8988T (cell line): ENCODE measurements around the gene MBD6.

Experiments
- DNase-seq: peaks from one replicate; pipeline ENCODE4 v3.0.0; 2011

MBD6 gene, protein sequence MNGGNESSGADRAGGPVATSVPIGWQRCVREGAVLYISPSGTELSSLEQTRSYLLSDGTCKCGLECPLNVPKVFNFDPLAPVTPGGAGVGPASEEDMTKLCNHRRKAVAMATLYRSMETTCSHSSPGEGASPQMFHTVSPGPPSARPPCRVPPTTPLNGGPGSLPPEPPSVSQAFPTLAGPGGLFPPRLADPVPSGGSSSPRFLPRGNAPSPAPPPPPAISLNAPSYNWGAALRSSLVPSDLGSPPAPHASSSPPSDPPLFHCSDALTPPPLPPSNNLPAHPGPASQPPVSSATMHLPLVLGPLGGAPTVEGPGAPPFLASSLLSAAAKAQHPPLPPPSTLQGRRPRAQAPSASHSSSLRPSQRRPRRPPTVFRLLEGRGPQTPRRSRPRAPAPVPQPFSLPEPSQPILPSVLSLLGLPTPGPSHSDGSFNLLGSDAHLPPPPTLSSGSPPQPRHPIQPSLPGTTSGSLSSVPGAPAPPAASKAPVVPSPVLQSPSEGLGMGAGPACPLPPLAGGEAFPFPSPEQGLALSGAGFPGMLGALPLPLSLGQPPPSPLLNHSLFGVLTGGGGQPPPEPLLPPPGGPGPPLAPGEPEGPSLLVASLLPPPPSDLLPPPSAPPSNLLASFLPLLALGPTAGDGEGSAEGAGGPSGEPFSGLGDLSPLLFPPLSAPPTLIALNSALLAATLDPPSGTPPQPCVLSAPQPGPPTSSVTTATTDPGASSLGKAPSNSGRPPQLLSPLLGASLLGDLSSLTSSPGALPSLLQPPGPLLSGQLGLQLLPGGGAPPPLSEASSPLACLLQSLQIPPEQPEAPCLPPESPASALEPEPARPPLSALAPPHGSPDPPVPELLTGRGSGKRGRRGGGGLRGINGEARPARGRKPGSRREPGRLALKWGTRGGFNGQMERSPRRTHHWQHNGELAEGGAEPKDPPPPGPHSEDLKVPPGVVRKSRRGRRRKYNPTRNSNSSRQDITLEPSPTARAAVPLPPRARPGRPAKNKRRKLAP

DNA sequence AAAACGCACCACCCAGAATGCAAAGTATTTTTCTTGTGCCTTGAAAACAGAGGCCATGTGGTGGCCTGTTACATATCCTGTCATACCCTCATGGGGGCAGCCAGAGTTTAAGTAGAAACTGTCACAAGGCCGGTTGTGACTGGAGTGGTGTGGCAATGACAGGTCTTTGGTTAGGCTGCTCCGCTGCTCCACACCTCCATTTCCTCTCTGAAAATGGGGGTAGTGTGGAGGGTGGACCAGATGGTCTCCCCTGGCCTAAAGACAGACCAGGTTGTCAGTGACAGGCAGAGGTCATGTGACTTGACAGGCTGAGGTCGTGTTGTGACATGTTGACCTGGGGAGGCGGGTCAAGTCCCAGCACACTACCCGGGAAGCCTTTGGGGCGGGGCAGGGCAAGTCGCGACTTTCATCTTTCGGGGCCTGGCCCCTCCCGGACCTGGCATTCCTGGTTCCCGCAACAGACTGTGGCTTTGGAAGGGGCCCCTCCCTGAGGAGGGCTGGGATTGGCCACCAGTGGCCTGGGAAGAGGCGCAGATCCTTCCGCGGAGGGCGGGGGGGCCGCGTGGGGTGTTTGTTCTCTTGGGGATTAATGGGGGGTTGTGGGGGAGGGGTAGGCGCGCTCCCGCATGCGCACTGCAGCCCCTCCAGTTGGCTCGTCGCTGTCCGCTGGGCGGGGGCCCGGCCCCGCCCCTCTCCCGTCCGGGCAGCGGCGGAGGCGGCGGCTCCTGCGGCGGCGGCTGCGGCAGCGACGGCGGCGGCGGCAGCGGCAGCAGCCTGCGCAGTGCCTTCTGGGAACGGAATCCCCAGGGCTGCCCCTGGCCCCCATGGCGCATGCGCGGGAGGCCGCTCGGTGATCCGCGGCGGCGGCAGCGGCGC lies at the start of gene MBD6:
Gene MBD6, plus strand, starts transcription at position 814 of the 876 bp plus-strand sequence. CDS start 1,480 bp downstream, outside the sequence.
- peak; percentile 99 for DNase-seq

DNA sequence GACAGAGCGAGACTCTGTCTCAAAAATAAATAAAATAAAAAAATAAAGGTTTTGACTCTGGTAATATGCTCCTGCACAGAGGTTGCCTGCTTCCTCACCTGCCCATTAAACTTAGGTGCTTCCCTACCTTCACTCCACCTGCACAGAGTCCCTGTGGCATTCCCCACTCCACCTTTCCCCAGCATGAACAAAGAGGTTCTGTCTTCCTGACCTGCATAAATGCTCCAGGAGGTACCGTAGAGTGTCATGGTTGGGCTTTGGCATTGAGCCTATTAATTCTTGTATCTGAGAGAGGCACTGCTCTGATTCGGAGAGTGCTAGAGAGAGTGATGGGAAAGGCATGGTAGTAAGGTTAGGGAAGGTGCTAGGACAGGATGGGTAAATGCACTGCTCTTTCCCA lies 49.2 kb upstream of the MBD6 start:
- no peak for DNase-seq

DNA sequence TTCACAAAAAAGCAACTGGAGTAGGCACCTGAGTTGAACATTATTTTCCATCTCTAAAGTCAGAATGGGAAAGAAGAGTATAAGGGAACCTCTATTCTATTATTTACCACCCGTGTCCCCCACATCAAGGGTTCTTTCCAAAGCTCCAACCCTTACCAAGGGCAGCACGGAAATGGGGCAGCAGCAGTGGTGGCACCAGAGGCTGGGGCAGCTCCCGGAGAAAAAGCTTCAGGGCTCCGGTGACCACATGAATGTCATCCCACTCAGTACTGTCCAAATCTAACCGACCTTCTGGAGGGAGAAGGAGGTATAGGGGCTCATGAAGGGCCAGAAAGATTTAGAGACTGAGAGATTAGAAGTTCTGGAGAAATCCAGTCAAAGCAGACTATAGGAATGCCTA lies 48.7 kb upstream of the MBD6 start:
- DNase-seq = no peak

DNA sequence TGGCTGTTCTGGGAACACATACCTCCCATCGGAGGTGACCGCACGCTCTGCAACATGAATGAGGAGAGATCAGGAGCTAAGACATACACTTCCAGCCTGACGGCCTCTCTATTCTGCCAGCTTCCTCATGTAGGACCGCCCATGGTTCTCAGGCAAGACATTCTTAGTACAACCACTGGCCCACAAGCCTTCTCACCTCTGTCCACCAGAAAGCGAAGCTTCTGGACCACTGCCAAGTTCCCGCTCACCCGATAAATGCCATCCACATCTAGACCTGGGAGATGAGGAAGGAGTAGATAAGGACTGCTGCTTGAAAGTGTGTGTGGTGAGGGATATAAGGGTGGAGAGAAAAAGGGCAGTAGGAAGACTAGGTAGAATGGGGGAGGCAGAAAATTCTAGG lies 48.2 kb upstream of the MBD6 start:
- DNase-seq = no peak

DNA sequence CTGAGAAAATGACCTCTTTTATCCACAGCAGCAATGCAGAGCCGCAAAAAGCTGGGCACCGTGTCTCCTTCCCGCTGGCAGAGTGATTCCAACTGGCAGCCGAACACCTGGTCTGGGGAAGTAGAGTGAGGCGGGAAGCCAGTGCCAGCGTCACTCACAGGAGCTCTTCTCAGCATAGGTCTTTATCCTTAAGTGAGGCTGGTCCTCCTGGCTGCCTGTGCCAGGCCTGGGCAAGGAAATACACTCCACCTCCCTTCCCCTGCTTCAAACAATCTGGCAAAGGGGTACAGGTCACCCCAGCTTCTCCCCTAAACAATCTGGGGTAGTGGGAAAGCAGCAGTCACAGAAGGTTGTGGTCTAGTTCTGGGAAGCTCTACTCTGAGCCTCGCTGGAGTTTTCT lies 47.8 kb upstream of the MBD6 start:
- DNase-seq = no peak

DNA sequence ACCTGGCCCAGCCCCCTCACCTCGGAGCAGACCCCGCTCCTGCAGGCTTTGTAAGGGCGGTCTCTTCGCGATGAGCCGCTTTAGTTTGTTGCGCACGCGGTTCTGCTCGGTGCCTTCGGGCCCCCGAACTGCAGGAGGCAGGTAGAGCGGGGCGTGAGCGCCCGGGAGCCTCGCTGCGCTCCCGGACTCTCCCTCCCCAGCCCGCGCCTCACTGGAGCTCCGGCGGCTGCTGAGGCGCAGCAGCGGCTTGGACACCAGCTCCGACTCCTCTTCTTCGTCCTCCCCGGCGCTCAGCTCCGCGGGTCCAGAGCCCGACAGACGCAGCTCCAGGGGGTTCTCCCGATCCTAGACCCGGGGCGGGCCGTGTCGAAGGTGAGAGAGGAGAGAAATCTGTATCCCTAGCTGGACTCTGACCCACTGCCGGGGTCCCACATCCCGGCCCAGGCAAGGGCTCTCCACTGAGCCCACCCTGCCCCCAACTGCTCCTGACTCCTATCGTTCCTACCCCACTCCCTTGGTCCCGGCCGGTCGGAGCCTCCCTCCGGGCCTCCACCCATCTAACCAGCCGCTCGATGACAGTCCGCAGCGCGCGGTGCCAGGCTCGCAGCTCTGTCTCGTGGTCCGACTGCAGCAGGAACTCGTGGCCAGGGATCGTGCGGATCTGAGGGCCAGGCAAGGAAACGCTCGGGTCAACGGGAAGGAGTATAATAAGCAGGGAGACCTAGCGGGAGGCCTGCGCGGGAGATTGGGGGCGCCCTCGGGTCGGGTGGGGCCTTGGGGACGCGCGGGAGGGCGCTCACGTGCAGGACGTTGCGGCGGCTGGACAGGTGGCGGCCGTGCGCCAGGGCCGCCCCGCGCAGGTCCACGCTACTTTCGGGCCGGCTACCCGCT lies 47.1 kb upstream of the MBD6 start:
- DNase-seq = no peak

DNA sequence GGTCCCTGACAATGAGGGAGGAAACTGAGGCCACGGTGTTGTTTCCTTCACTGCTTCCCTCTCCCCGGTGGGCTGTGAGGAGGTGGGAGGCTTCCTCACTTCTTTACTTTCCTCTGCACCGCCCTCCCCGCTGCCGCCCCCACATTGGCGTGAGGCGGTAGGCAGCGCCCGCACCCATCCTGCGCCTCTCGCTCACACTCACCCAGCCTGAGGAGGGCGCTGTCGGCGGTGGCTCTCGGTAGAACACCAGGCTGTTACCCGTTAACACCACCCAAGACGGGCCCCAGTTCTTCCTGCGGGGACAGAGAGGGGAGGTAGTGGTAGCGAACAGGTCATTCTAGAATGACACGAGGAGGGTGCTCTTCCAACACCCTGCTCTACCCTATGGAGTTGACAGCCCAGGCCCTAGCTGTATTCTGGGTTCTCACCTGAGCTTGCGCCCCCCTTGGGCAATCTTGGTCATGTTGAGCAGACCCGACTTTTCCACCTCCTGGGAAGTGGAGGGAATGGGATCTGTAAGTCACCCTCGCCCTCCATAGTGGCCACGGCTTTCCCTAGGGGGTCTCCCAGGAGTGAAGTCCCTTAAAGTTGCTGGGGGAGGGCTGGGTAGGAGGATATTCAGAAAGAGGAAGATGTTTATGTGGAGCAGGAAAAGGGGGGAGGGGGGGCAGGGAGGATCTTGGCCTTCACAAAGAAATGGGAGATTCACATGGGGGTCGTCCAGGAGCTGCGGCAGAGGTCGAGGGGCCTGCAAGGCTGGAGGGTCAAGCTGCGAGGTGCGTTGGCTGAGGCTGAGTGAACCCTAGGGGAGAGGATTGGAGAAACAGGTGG lies 46.2 kb upstream of the MBD6 start:
- no peak for DNase-seq

DNA sequence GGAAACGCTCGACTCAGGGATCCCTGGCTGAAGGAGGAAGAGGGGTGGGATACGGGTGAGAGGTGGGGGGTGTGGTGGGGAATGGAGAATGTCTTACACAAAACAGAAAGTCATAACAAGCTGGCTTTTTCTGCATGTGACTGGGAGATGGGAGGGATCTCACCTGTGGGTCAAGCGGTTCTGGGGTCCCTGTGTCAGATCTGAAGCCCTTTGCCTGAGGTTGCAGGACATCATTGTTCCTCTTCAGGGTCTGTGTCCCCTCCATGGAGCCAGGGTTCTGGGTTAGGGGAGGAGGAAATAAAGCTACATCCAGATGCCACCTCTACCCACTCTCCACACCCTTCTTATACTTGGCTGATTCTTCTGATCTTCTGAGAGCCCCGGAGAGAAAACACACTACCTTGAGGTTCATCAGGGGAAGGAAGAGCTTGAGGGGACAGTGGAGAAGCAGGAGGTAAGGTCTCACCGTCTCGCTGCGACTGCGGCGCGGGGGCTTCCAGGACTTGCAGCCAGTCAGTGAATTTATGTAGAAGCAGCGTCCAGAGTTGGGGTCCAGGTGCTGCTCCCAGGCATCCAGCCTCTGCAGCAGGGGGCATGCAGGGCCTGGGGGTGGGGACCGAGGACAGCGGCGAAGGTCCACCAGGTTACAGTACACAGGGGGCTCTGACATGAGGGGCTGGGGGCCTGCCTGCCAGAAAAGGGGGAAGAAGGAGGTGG lies 45.5 kb upstream of the MBD6 start:
- DNase-seq = no peak

DNA sequence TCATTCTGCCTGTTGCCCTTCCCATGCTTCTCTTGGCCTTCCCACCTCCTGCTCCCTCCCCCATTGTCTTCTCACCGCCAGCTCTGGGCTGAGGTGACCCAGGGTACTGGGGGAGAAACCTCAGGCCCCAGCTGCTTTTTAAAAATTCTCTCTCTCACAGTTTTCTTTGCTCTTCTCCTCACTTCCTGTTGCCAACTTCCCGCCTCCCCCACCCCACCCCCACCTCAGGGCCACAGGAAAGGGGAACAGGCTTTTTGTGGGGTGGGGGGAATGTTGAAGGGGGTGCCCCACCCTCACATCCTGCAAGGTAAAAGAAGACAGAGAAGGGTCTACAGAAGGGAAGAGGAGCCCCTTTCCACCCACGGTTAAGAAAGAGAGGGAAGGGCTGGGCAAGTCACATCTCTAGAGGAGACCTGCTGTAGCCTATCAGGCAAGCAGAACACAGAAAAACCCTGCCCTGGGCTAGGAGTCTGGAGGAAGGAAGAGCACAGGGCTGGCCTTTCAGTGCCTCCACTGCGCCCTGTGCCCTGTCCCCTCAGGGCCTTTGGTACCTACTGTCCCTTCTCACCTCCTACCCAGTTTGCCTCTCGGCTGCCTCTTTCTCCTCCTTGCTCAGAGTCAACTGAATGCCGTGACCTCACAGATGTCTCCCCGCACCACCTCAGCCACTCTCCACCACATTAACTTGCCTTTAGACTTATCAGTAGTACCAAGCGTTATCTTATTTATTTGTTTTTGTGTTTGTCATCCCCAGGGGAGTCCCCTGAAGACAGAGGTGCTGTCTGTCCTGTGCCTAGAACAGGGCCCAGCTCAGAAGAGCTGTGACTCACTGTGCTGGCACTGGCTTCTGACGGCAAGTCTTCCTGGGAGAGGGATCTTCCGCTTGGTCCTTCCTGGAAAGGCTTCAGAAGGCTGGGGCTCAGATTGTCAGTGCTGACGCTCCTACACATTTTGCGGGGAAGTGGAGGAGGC lies 44.6 kb upstream of the MBD6 start:
- no peak for DNase-seq

DNA sequence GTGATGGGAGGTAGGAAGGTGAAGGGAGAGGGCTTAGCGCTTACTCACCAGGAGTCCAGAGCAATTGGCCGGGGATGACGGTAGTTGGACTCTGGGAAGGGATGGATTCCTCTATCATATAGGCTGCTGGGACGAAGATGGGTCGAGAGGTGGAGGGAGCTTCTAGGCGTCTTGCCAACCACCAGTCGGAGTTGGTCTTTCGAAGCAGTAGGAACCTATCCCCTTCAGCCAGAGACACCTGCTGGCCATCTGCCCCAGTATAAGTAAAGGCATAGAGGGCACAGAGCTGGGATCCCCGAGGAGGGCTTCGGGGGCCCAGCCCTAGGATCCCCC lies 43.6 kb upstream of the MBD6 start:
- no peak for DNase-seq

DNA sequence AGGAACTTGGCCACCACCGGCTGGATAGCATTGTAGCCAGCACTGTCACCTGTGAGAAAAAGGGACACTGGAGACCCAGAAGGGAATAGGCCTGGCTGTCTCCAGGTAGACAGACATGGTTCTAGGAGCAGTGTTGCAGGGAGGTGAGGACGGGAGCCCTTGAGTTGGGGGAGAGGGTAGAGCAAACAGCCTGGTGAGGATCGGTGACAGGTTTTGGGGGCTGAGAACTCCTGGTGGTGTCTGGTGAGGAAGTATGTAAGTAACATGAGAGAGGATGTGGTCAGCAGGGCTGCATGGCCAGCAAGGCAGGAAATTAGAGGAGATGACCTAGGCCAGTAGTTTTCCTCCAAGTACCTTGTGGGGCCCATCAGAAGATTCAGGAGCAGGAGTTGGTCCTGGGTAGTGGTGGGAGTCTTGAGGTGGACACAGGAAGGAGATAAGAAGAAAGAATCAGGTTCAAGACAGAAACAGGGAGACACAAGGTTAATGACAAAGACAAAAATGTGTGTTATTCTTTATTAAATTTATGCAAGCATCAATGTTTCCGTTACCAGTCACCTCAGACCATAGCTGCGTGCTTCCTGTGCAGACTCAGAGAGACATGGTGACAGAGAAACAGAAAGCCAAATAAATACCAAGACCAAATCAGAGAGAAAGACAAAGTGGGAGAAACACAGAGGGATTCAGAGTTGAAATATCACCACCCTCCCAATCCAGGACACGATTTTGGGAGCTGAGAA lies 43.1 kb upstream of the MBD6 start, which contains the start of gene ARHGAP9:
Gene ARHGAP9, minus strand, starts transcription at position 491 of the 740 bp plus-strand sequence. Its CDS starts 460 bp downstream, at position 31.
- DNase-seq = no peak

DNA sequence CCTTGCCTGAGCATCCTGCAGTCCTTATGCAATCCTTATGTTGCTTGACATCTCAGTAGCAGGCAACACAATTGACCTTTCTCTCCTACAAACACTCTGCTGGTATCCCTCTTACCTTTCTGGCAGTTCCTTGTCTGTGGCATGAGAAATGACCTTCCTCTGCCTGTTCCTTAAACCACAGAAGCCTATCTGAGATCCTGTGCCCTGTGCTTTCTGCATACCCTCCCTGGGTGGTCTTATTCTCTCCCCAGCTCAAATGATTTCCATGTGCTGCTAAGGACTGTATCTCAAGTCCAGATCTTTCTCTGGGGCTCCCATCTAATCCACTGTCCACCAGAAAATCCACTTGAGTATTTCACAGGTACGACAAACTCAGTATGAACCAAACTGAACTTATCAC lies 41.0 kb upstream of the MBD6 start:
- no peak for DNase-seq

DNA sequence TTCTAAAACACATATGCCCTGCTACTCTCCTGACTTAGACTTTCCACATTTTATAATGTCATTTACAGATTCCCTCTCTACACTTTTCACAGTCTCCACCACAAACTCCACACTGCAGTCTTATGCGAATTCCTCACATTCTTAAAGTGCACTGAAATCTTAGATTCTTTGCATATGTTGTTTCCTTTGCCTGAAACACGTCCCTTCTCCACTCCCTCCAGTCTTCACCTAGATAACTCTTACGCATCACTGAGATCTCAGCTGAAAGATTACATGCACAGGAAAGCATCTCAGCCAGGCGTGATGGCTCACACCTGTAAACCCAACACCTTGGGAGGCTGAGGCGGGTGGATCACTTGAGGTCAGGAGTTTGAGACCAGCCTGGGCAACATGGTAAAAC lies 39.2 kb upstream of the MBD6 start:
- DNase-seq = no peak

DNA sequence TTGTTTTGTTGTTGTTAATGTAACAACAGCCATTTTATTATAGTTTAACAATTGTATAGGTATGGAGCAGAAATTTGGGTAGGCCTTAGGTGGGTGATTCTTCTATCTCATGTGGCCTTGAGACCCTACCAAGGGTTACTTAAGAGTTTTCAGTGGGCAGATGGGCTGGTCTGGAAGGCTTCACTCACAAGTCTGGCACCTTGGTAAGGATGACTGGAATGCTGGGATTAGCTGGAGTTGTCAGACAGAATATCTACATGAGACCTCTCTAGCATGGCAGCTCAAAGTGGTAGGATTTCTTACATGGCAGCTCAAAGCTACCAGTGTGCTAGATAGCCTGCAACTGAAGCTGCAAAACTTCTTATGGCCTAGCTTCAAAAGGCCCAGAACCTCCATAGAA lies 36.9 kb upstream of the MBD6 start:
- DNase-seq = no peak

DNA sequence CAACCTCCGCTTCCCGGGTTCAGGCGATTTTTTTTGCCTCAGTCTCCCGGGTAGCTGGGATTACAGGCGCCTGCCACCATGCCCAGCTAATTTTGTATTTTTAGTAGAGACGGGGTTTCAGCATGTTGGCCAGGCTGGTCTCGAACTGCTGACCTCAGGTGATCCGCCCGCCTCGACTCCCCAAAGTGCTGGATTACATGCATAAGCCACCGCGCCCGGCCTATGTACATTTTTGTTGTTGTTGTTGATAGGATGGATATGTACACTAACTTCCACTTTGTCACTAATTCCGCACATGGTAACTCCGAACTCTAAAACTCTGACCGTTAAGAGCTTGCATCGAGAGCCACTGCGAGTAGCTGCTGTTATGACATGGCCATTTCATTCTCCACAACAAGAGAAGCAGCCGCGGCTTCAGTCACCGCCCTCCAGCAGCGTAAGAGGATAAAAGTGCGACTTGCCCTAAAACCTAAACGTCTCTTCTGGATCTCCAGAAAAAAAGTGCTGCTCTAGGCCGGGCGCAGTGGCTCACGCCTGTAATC lies 35.5 kb upstream of the MBD6 start:
- DNase-seq = no peak

DNA sequence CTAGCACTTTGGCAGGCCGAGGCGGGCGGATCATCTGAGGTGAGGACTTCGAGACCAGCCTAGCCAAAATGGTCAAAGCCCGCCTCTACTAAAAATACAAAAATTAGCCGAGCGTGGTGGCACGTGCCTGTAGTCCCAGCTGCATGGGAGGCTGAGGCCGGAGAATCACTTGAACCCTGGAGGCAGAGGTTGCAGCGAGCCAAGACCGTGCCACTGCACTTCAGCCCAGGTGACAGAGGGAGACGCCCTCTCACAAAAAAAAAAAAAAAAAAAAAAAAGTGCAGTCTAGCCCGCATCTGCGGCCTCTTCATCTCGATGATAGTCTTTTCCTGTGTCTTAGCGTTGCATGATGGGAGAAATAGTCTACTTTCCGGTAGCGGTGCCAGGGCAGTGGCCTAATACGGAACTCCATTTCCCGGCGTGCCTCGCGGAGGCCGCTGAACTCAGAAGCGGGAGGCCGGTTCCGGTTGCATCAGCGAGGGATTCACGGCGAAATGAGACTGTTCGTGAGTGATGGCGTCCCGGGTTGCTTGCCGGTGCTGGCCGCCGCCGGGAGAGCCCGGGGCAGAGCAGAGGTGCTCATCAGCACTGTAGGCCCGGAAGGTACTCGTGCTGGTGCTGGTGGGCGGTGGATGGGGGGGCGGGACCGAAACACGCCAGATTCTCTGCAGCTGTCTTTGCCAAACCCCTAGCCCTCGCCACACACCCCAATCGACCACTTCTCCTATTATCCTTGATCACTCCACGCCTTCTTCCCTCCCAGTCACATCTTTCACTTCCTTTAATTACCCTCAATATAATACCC lies 34.8 kb upstream of the MBD6 start, which contains the start of gene MARS1:
Gene MARS1, plus strand, starts transcription at position 472 of the 805 bp plus-strand sequence. Its CDS starts 23 bp downstream, at position 495.
- peak; percentile 67 for DNase-seq
